HK-2 (cell line): Measurements from ENCODE around the gene AAGAB.

Source experiments
- DNase-seq: peaks from one replicate; pipeline ENCODE4 v3.0.0-alpha.2; 2018; ENCODE audit not compliant: unreplicated experiment

AAGAB gene

GRCh38 chr15:67187351-67187854 lies 67.1 kb downstream of the AAGAB start:
- DNase-seq: no peak

- no peak for DNase-seq
These were observed 67.8 kb downstream of the AAGAB start for GRCh38 chr15:67186688-67187087.

- no peak for DNase-seq
These were observed 68.2 kb downstream of the AAGAB start for GRCh38 chr15:67186226-67186649.

GRCh38 chr15:67185621-67186225 lies 68.7 kb downstream of the AAGAB start:
- DNase-seq: no peak

- DNase-seq: no peak
These were observed 69.4 kb downstream of the AAGAB start for GRCh38 chr15:67185051-67185450.

GRCh38 chr15:67184208-67184925 lies 70.1 kb downstream of the AAGAB start:
- DNase-seq: no peak

GRCh38 chr15:67183443-67184169 lies 70.9 kb downstream of the AAGAB start:
- DNase-seq: no peak

GRCh38 chr15:67181221-67181639 lies 73.2 kb downstream of the AAGAB start:
- no peak for DNase-seq

GRCh38 chr15:67180514-67181191 lies 73.8 kb downstream of the AAGAB start:
- no peak for DNase-seq

- DNase-seq: no peak
These were observed 74.4 kb downstream of the AAGAB start for GRCh38 chr15:67180035-67180434.

GRCh38 chr15:67179411-67179995 lies 75.0 kb downstream of the AAGAB start:
- DNase-seq: no peak

- peak; percentile 64 for DNase-seq
These were observed 75.8 kb downstream of the AAGAB start for GRCh38 chr15:67178569-67179210.

GRCh38 chr15:67177752-67178151 lies 76.7 kb downstream of the AAGAB start:
- DNase-seq: no peak

- DNase-seq: no peak
These were observed 78.1 kb downstream of the AAGAB start for GRCh38 chr15:67176195-67176971.

GRCh38 chr15:67175643-67176071 lies 78.8 kb downstream of the AAGAB start:
- no peak for DNase-seq

GRCh38 chr15:67174864-67175573 lies 79.4 kb downstream of the AAGAB start:
- DNase-seq: peak; percentile 70

- no peak for DNase-seq
These were observed 80.0 kb downstream of the AAGAB start for GRCh38 chr15:67174446-67174845.

GRCh38 chr15:67173786-67174185 lies 80.7 kb downstream of the AAGAB start:
- DNase-seq: no peak

- DNase-seq: no peak
These were observed 81.5 kb downstream of the AAGAB start for GRCh38 chr15:67173005-67173404.

GRCh38 chr15:67172172-67172571 lies 82.3 kb downstream of the AAGAB start:
- no peak for DNase-seq
